Activated gamma-delta T cell treated with Interleukin-2 at 50 U/mL for 16 hours (primary cell): ENCODE measurements around the gene E2F6.

Experiments used
- DNase-seq: peaks from one replicate; pipeline ENCODE4 v3.0.0-alpha.2; 2020

Gene E2F6

GRCh38 chr2:11492720-11493119, 26.8 kb upstream of the E2F6 start:
- DNase-seq: no peak

GRCh38 chr2:11492244-11492643, 26.3 kb upstream of the E2F6 start:
- DNase-seq: no peak

GRCh38 chr2:11491348-11491933, 25.5 kb upstream of the E2F6 start:
- DNase-seq: no peak

- no peak for DNase-seq
Measured at GRCh38 chr2:11490194-11490593, 24.2 kb upstream of the E2F6 start.

GRCh38 chr2:11488809-11489208, 22.8 kb upstream of the E2F6 start:
- DNase-seq: no peak

GRCh38 chr2:11483806-11484617, 18.1 kb upstream of the E2F6 start:
- no peak for DNase-seq

- no peak for DNase-seq
Measured at GRCh38 chr2:11482473-11483035, 16.6 kb upstream of the E2F6 start.

GRCh38 chr2:11481789-11482472, 16.0 kb upstream of the E2F6 start:
- DNase-seq: no peak

- DNase-seq: no peak
Measured at GRCh38 chr2:11481426-11481788, 15.4 kb upstream of the E2F6 start.

- no peak for DNase-seq
Measured at GRCh38 chr2:11480859-11481258, 14.9 kb upstream of the E2F6 start.

- no peak for DNase-seq
Measured at GRCh38 chr2:11480406-11480805, 14.4 kb upstream of the E2F6 start.

GRCh38 chr2:11478899-11479605, 13.1 kb upstream of the E2F6 start:
- DNase-seq: no peak

- peak; percentile 81 for DNase-seq
Measured at GRCh38 chr2:11477994-11478393, 12.0 kb upstream of the E2F6 start.

GRCh38 chr2:11473659-11474433, 7.9 kb upstream of the E2F6 start:
- no peak for DNase-seq

- no peak for DNase-seq
Measured at GRCh38 chr2:11467749-11468148, 1.8 kb upstream of the E2F6 start.

- no peak for DNase-seq
Measured at GRCh38 chr2:11467129-11467649, 1.2 kb upstream of the E2F6 start.

GRCh38 chr2:11466307-11467128, 557 bp upstream of the E2F6 start:
- no peak for DNase-seq

GRCh38 chr2:11465110-11465484, 864 bp downstream of the E2F6 start:
- no peak for DNase-seq

GRCh38 chr2:11459816-11460215, 6.1 kb downstream of the E2F6 start:
- no peak for DNase-seq

GRCh38 chr2:11458753-11459152, 7.2 kb downstream of the E2F6 start:
- no peak for DNase-seq

- no peak for DNase-seq
Measured at GRCh38 chr2:11457935-11458334, 8.0 kb downstream of the E2F6 start.
